Measurements from ENCODE around the gene RNF126.

The RNF126 gene

DNA sequence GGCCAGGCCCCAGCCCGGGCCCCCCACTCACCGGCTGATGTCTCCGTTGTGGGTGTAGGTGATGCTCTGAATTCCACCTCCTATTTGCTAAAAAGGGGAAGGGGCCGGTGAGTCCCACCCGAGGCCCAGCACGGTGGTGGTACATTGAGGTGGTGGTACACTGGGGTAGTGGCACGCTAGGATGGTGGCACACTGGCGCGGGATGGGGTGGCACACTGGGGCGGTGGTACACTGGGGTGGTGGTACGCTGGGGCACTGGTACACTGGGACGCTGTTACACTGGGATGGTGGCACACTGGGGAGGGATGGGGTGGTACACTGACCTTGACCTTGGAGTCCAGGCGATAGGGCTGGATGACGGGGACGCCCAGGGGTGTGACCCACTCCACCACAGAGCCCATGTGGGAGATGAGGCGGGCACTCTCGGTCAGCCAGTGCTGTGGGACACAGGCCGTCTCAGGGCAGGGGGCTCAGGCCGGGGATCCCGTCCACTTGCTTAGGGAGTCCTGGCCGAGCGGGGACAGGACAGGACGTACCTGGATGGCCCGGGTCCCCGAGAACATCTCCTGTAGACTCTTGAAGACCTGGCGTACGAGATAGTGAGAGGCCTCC is 44.2 kb downstream of the RNF126 start:
- Histone ChIP-seq H3K9me2 (replicated peaks; ENCODE audit: control insufficient read depth, low read length) (no peaks in the 10 kb centered on the region), H4K20me1 (ENCODE audit: control insufficient read depth, insufficient read depth, low read depth, low read length) (no peaks in the 10 kb centered on the region), H3K4me2 (ENCODE audit: low read length) (no peak overlapping the region), H3K36me3 (ENCODE audit: control insufficient read depth, low read length) (peaks cover 44% of the 10 kb centered on the region), H3K4me1 (ENCODE audit: control insufficient read depth, low read length) (no peaks in the 10 kb centered on the region), H3K9me3 (ENCODE audit: control insufficient read depth, insufficient read depth, low read length) (no peaks in the 10 kb centered on the region), H3F3A (ENCODE audit: control insufficient read depth, insufficient read depth) (no peaks in the 10 kb centered on the region), H3K27ac (ENCODE audit: low read depth, low read length) (no peak overlapping the region), H3K4me3 (ENCODE audit: low read length) (no peak overlapping the region), H3K79me2 (ENCODE audit: control insufficient read depth, low read length) (no peaks in the 10 kb centered on the region), H3K27me3 (ENCODE audit: control insufficient read depth, low read length) (no peaks in the 10 kb centered on the region)
- TF ChIP-seq, protein P1, sequence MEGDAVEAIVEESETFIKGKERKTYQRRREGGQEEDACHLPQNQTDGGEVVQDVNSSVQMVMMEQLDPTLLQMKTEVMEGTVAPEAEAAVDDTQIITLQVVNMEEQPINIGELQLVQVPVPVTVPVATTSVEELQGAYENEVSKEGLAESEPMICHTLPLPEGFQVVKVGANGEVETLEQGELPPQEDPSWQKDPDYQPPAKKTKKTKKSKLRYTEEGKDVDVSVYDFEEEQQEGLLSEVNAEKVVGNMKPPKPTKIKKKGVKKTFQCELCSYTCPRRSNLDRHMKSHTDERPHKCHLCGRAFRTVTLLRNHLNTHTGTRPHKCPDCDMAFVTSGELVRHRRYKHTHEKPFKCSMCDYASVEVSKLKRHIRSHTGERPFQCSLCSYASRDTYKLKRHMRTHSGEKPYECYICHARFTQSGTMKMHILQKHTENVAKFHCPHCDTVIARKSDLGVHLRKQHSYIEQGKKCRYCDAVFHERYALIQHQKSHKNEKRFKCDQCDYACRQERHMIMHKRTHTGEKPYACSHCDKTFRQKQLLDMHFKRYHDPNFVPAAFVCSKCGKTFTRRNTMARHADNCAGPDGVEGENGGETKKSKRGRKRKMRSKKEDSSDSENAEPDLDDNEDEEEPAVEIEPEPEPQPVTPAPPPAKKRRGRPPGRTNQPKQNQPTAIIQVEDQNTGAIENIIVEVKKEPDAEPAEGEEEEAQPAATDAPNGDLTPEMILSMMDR (IDR thresholded peaks at IDR 0.05; ENCODE audit: low read depth, low read length, poor library complexity, severe bottlenecking), result no peak

DNA sequence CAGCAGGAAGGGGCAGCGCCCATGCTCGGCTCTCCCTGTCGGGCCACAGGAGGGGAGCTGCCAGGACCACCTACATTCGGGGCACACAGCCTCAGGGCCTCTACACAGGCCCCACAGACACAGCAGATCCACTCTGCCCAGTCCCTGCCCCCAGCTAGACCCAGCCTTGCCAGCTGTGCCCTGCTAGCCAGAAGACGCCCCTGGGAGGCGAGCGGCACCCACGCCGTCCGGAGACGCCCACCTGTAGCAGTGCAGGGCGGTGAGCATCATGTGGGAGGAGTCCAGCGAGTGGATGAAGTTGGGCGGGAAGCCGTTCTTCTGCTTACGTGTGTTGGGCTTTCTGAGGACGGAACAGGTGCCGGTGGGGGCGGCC is 44.8 kb downstream of the RNF126 start:
- H4K20me1 ChIP-seq (ENCODE audit: control insufficient read depth, insufficient read depth, low read depth, low read length), result no peaks in the 10 kb centered on the region
- no peaks in the 10 kb centered on the region for H3K79me2 ChIP-seq (ENCODE audit: control insufficient read depth, low read length)
- H3K9me3 ChIP-seq (ENCODE audit: control insufficient read depth, insufficient read depth, low read length), result no peaks in the 10 kb centered on the region
- TF ChIP-seq, protein P1 (IDR thresholded peaks at IDR 0.05; ENCODE audit: low read depth, low read length, poor library complexity, severe bottlenecking), result no peak
- no peak for TF ChIP-seq EZH2phosphoT487 (IDR thresholded peaks at IDR 0.05; ENCODE audit: borderline replicate concordance, low read length)
- no peak overlapping the region for H3K27ac ChIP-seq (ENCODE audit: low read depth, low read length)
- peaks cover 40% of the 10 kb centered on the region for H3K36me3 ChIP-seq (ENCODE audit: control insufficient read depth, low read length)
- no peak overlapping the region for H3K4me3 ChIP-seq (ENCODE audit: low read length)
- H3K4me2 ChIP-seq (ENCODE audit: low read length), result no peak overlapping the region
- H3F3A ChIP-seq (ENCODE audit: control insufficient read depth, insufficient read depth), result no peaks in the 10 kb centered on the region
- H3K9me2 ChIP-seq (replicated peaks; ENCODE audit: control insufficient read depth, low read length), result no peaks in the 10 kb centered on the region
- H3K27me3 ChIP-seq (ENCODE audit: control insufficient read depth, low read length), result no peaks in the 10 kb centered on the region
- no peaks in the 10 kb centered on the region for H3K4me1 ChIP-seq (ENCODE audit: control insufficient read depth, low read length)

DNA sequence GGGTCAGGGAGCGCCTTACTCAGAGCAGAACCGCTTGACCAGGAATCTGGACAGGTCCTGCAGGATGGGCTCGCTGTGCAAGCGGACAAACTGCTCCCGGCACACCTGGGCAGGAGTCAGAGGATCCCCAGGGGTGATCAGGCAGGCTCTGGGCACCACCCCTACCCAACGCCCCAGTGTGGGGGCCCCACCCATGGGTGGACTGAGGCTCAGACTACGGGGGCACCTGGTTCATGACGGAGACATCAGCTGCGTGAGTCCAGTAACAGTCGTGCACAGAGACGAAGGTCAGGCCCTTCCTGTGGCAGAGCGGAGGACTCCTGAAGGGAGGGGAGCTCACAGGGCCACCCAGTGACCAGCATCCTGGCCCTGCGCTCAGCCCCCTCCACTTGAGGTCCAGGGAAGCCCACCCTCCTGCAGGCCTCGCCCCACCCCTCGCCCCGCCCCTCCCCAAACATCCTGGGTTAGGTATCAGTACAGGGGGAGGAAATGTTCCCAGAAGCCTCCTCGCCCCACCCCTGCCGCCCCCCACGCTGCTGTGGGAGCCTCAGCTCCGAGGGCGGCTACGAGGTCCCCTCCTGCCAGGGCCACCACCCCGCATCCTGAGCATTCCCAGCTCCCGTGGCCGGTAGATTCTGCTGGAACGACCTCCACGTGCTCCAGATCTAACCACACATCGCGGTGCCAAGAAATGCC is 45.3 kb downstream of the RNF126 start:
- Histone ChIP-seq H3K9me3 (ENCODE audit: control insufficient read depth, insufficient read depth, low read length) (no peaks in the 10 kb centered on the region), H3K79me2 (ENCODE audit: control insufficient read depth, low read length) (no peaks in the 10 kb centered on the region), H3K4me3 (ENCODE audit: low read length) (no peak overlapping the region), H3K36me3 (ENCODE audit: control insufficient read depth, low read length) (peaks cover 40% of the 10 kb centered on the region), H3K4me1 (ENCODE audit: control insufficient read depth, low read length) (no peaks in the 10 kb centered on the region), H3F3A (ENCODE audit: control insufficient read depth, insufficient read depth) (no peaks in the 10 kb centered on the region), H4K20me1 (ENCODE audit: control insufficient read depth, insufficient read depth, low read depth, low read length) (no peaks in the 10 kb centered on the region), H3K27ac (ENCODE audit: low read depth, low read length) (no peak overlapping the region), H3K9me2 (replicated peaks; ENCODE audit: control insufficient read depth, low read length) (no peaks in the 10 kb centered on the region), H3K27me3 (ENCODE audit: control insufficient read depth, low read length) (no peaks in the 10 kb centered on the region), H3K4me2 (ENCODE audit: low read length) (no peak overlapping the region)
- TF ChIP-seq EZH2phosphoT487 (IDR thresholded peaks at IDR 0.05; ENCODE audit: borderline replicate concordance, low read length), result no peak
- TF ChIP-seq, protein P1 (IDR thresholded peaks at IDR 0.05; ENCODE audit: low read depth, low read length, poor library complexity, severe bottlenecking), result no peak

Measured in DOHH2 (cell line).